T-cell (primary cell): ENCODE measurements around the gene HEATR9. TPM values are rescaled to one million over a fixed set of nuclear protein-coding genes. Genes with fewer than 3 reads are reported as not detected.

Experiments
- ATAC-seq, 4 experiments: fragments of 200-7000 bp in 3 of 4; fragments of 150-1000 bp in 1 of 4; cut with Tn5 transposase; replicated peaks in 1 of 4; 1 replicate in 3 of 4; 2 replicates in 1 of 4; pipeline ENCODE4 v1.10.0; 2021; ENCODE audit warnings: moderate library complexity in 3 of 4, mild to moderate bottlenecking in 2 of 4, moderate number of reproducible peaks in 1 of 4
- CTCF ChIA-PET, 2 donors: fragments of 300-600 bp; sonication (Branson Sonifier 250); formaldehyde crosslinking; loops; one replicate each; lab custom pipeline; 2022; ENCODE audit warnings: antibody characterized with exemption in 2 of 2; lab: Charles Lee
- POLR2A ChIA-PET, 2 donors: fragments of 300-600 bp; sonication (Branson Sonifier 250); formaldehyde crosslinking; loops; one replicate each; lab custom pipeline; 2022; ENCODE audit warnings: antibody characterized with exemption in 2 of 2; lab: Charles Lee
- DNase-seq, 35 experiments: peaks; one replicate each; pipeline versions ENCODE4 v3.0.0 to v3.0.0-alpha.2; 2013 to 2023
- H3K27ac ChIP-seq: one replicate; pipeline ENCODE4 v1.5.1; 2013; ENCODE audit warnings: low read length
- H3K27me3 ChIP-seq, 2 experiments: replicated peaks in 1 of 2; 1 replicate in 1 of 2; 2 replicates in 1 of 2; pipeline versions ENCODE4 v1.6.1 to v1.7.0; 2013; ENCODE audit warnings: low read length in 1 of 2, mixed read lengths in 1 of 2; ENCODE audit not compliant: control insufficient read depth in 2 of 2, insufficient read depth in 2 of 2; ENCODE audit errors: extremely low read depth in 1 of 2
- H3K36me3 ChIP-seq, 2 donors: 1 replicate in 1 of 2; 2 replicates in 1 of 2; pipeline versions ENCODE4 v1.6.1 to v1.7.0; 2013; ENCODE audit warnings: low read length in 1 of 2; ENCODE audit not compliant: control insufficient read depth in 2 of 2, insufficient read depth in 1 of 2; ENCODE audit errors: extremely low read depth in 1 of 2
- H3K4me1 ChIP-seq, 2 experiments: 1 replicate in 1 of 2; 2 replicates in 1 of 2; pipeline versions ENCODE4 v1.6.1 to v1.7.0; 2013; ENCODE audit warnings: low read length in 2 of 2, mixed read lengths in 1 of 2; ENCODE audit not compliant: insufficient read depth in 2 of 2, control insufficient read depth in 1 of 2; ENCODE audit errors: extremely low read depth in 1 of 2
- H3K4me3 ChIP-seq, 2 donors: 1 replicate in 1 of 2; 2 replicates in 1 of 2; pipeline versions ENCODE4 v1.5.1 to v1.7.0; 2013; ENCODE audit warnings: mild to moderate bottlenecking in 2 of 2, low read length in 1 of 2, moderate library complexity in 1 of 2; ENCODE audit not compliant: control insufficient read depth in 1 of 2; ENCODE audit errors: extremely low read depth in 1 of 2
- H3K9me3 ChIP-seq: 2 replicates; pipeline ENCODE4 v1.7.0; 2013
- H3K27ac Mint-ChIP-seq, 2 donors: one replicate each; pipeline ENCODE4 v1.8.0; 2020 to 2021; ENCODE audit warnings: mild to moderate bottlenecking in 2 of 2, mixed read lengths in 2 of 2
- H3K27me3 Mint-ChIP-seq, 2 donors: one replicate each; pipeline ENCODE4 v1.8.0; 2021 to 2022; ENCODE audit warnings: mixed read lengths in 2 of 2
- H3K36me3 Mint-ChIP-seq: one replicate; pipeline ENCODE4 v1.8.0; 2021; ENCODE audit warnings: mixed read lengths
- H3K4me1 Mint-ChIP-seq, 3 donors: one replicate each; pipeline ENCODE4 v1.8.0; 2020 to 2022; ENCODE audit warnings: mixed read lengths in 3 of 3, mild to moderate bottlenecking in 1 of 3
- H3K4me3 Mint-ChIP-seq, 3 donors: one replicate each; pipeline ENCODE4 v1.8.0; 2020 to 2022; ENCODE audit warnings: mild to moderate bottlenecking in 3 of 3, mixed read lengths in 3 of 3, moderate library complexity in 3 of 3
- H3K9me3 Mint-ChIP-seq, 3 donors: one replicate each; pipeline ENCODE4 v1.8.0; 2020 to 2022; ENCODE audit warnings: mixed read lengths in 3 of 3
- WGBS: methylation state at CpG from one replicate; pipeline ENCODE4 v1.1.5; 2013; ENCODE audit warnings: missing lambda C conversion rate; ENCODE audit not compliant: insufficient coverage; 5-methylcytosine and 5-hydroxymethylcytosine counted together
- total RNA-seq, 35 experiments: library from RNA in 6 of 35; stranded (reverse) in 6 of 35; fragments of 120-200 nt in 1 of 35; gene quantifications; one replicate each; pipeline versions ENCODE4 v1.2.1 to v1.2.4 and lab custom pipeline; 2013 to 2026

The HEATR9 gene
- total RNA-seq, 5 donors from 2014 or later (not counting 1 experiment from before 2014, with no cell fraction given), result 0.90 to 4.1 (median 1.5) TPM

GRCh38 chr17:35846055-35846809, 22.5 kb downstream of the HEATR9 start:
- ChIA-PET CTCF (interaction anchor here in 1 of 2 donors (0.6 kb wide), 1 partner anchor 83 kb away, joined by 4 read pairs; no protein-coding TSS in a partner anchor), POLR2A (no interaction called here)
- Histone ChIP-seq H3K27me3 (no peaks in the 10 kb centered on the region), H3K9me3 (no peaks in the 10 kb centered on the region), H3K36me3 (peaks cover 15 to 64% of the 10 kb centered on the region in 2 donors), H3K27ac (no peak overlapping the region), H3K4me3 (no peak overlapping the region), H3K4me1 (peaks cover 0 to 2% of the 10 kb centered on the region in 2 experiments)
- H3K27ac Mint-ChIP-seq, result peak overlapping the region in 1 of 2 donors; percentile 9
- no peak for ATAC-seq
- peaks cover 8 to 10% (median 10%) of the 10 kb centered on the region in 3 donors for H3K4me1 Mint-ChIP-seq
- DNase-seq, result no peak
- no peaks in the 10 kb centered on the region for H3K27me3 Mint-ChIP-seq
- peaks cover 57% of the 10 kb centered on the region for H3K36me3 Mint-ChIP-seq
- H3K4me3 Mint-ChIP-seq, result no peak overlapping the region
- H3K9me3 Mint-ChIP-seq, result no peaks in the 10 kb centered on the region
- no CpG with 5 or more reads among the region's 3 CpGs for WGBS

GRCh38 chr17:35844547-35844946, 24.1 kb downstream of the HEATR9 start:
- H3K4me3 Mint-ChIP-seq, result no peak overlapping the region
- H3K4me1 ChIP-seq, result peaks cover 0 to 2% of the 10 kb centered on the region in 2 experiments
- no peak overlapping the region for H3K27ac Mint-ChIP-seq
- peaks cover 1 to 3% (median 2%) of the 10 kb centered on the region in 3 donors for H3K4me1 Mint-ChIP-seq
- H3K27me3 ChIP-seq, result no peaks in the 10 kb centered on the region
- H3K4me3 ChIP-seq, result no peak overlapping the region
- no peak for ATAC-seq
- ChIA-PET POLR2A (no interaction called here), CTCF (no interaction called here)
- DNase-seq, result no peak
- no peaks in the 10 kb centered on the region for H3K9me3 Mint-ChIP-seq
- no peaks in the 10 kb centered on the region for H3K9me3 ChIP-seq
- whole genome bisulfite sequencing, result 95% methylated on average over 17 of the region's 19 CpGs
- H3K27me3 Mint-ChIP-seq, result no peaks in the 10 kb centered on the region
- H3K36me3 Mint-ChIP-seq, result peaks cover 55% of the 10 kb centered on the region
- no peak overlapping the region for H3K27ac ChIP-seq
- peaks cover 15 to 79% of the 10 kb centered on the region in 2 donors for H3K36me3 ChIP-seq

GRCh38 chr17:35843698-35844097, 25.0 kb downstream of the HEATR9 start:
- POLR2A ChIA-PET, result no interaction called here
- peaks cover 0 to 2% (median 0%) of the 10 kb centered on the region in 3 donors for H3K4me1 Mint-ChIP-seq
- Histone ChIP-seq H3K9me3 (no peaks in the 10 kb centered on the region), H3K4me3 (no peak overlapping the region), H3K27me3 (no peaks in the 10 kb centered on the region), H3K27ac (no peak overlapping the region), H3K36me3 (peaks cover 15 to 84% of the 10 kb centered on the region in 2 donors), H3K4me1 (no peaks in the 10 kb centered on the region)
- no peak overlapping the region for H3K4me3 Mint-ChIP-seq
- WGBS, result no CpG with 5 or more reads among the region's 2 CpGs
- peaks cover 53% of the 10 kb centered on the region for H3K36me3 Mint-ChIP-seq
- peak overlapping the region; percentile 24 to 25 for H3K27ac Mint-ChIP-seq
- CTCF ChIA-PET, result no interaction called here
- ATAC-seq, result no peak
- DNase-seq, result no peak
- no peaks in the 10 kb centered on the region for H3K27me3 Mint-ChIP-seq
- no peaks in the 10 kb centered on the region for H3K9me3 Mint-ChIP-seq

- DNase-seq (no peak), ATAC-seq (no peak)
- WGBS, result 100% methylated on average over 1 of the region's 5 CpGs
- peaks cover 49% of the 10 kb centered on the region for H3K36me3 Mint-ChIP-seq
- Histone ChIP-seq H3K27me3 (no peaks in the 10 kb centered on the region), H3K27ac (no peak overlapping the region), H3K36me3 (peaks cover 15 to 87% of the 10 kb centered on the region in 2 donors), H3K9me3 (no peaks in the 10 kb centered on the region), H3K4me1 (no peaks in the 10 kb centered on the region), H3K4me3 (no peak overlapping the region)
- no peak overlapping the region for H3K4me3 Mint-ChIP-seq
- no peaks in the 10 kb centered on the region for H3K27me3 Mint-ChIP-seq
- H3K27ac Mint-ChIP-seq, result peak overlapping the region in 1 of 2 donors; percentile 39
- peaks cover 0 to 2% (median 0%) of the 10 kb centered on the region in 3 donors for H3K4me1 Mint-ChIP-seq
- ChIA-PET POLR2A (interaction anchor here in 1 of 2 donors (0.6 to 0.7 kb wide), 2 partner anchors 32 to 58 kb away, joined by 4 read pairs; no protein-coding TSS in a partner anchor), CTCF (interaction anchor here in 1 of 2 donors (0.9 kb wide), 1 partner anchor 78 kb away, joined by 6 read pairs; no protein-coding TSS in a partner anchor)
- H3K9me3 Mint-ChIP-seq, result no peaks in the 10 kb centered on the region
Measured at GRCh38 chr17:35842239-35842638, 26.5 kb downstream of the HEATR9 start.

- peaks cover 18 to 91% of the 10 kb centered on the region in 2 donors for H3K36me3 ChIP-seq
- no peak overlapping the region for H3K27ac ChIP-seq
- ATAC-seq, result no peak
- no peaks in the 10 kb centered on the region for H3K9me3 ChIP-seq
- no peak overlapping the region for H3K4me3 ChIP-seq
- H3K4me1 Mint-ChIP-seq, result peaks cover 0 to 2% (median 0%) of the 10 kb centered on the region in 3 donors
- H3K4me3 Mint-ChIP-seq, result no peak overlapping the region
- H3K36me3 Mint-ChIP-seq, result peaks cover 46% of the 10 kb centered on the region
- H3K9me3 Mint-ChIP-seq, result no peaks in the 10 kb centered on the region
- DNase-seq, result no peak
- ChIA-PET POLR2A (interaction anchor here in 1 of 2 donors (0.6 kb wide), 1 partner anchor 123 kb away, joined by 6 read pairs; no protein-coding TSS in a partner anchor), CTCF (interaction anchor here (0.6 to 0.9 kb wide), 2 partner anchors 41 to 77 kb away, joined by 4 to 6 read pairs; no protein-coding TSS in a partner anchor)
- no peaks in the 10 kb centered on the region for H3K4me1 ChIP-seq
- no peaks in the 10 kb centered on the region for H3K27me3 ChIP-seq
- no peaks in the 10 kb centered on the region for H3K27me3 Mint-ChIP-seq
- WGBS, result 95% methylated on average over 4 of the region's 4 CpGs
- no peak overlapping the region for H3K27ac Mint-ChIP-seq
Measured at GRCh38 chr17:35841505-35841904, 27.2 kb downstream of the HEATR9 start.

GRCh38 chr17:35841101-35841500, 27.6 kb downstream of the HEATR9 start:
- Histone ChIP-seq H3K27me3 (no peaks in the 10 kb centered on the region), H3K4me3 (no peak overlapping the region), H3K36me3 (peaks cover 18 to 92% of the 10 kb centered on the region in 2 donors), H3K9me3 (no peaks in the 10 kb centered on the region), H3K4me1 (no peaks in the 10 kb centered on the region), H3K27ac (no peak overlapping the region)
- no peaks in the 10 kb centered on the region for H3K9me3 Mint-ChIP-seq
- no peak overlapping the region for H3K27ac Mint-ChIP-seq
- H3K4me3 Mint-ChIP-seq, result no peak overlapping the region
- DNase-seq (no peak), ATAC-seq (no peak)
- ChIA-PET CTCF (interaction anchor here (0.6 to 0.9 kb wide), 2 partner anchors 41 to 77 kb away, joined by 4 to 6 read pairs; no protein-coding TSS in a partner anchor), POLR2A (interaction anchor here in 1 of 2 donors (0.6 kb wide), 1 partner anchor 123 kb away, joined by 6 read pairs; no protein-coding TSS in a partner anchor)
- peaks cover 0 to 2% (median 0%) of the 10 kb centered on the region in 3 donors for H3K4me1 Mint-ChIP-seq
- H3K27me3 Mint-ChIP-seq, result no peaks in the 10 kb centered on the region
- H3K36me3 Mint-ChIP-seq, result peaks cover 49% of the 10 kb centered on the region
- no CpG with 5 or more reads among the region's 3 CpGs for WGBS
